DOHH2 (cell line): ENCODE results near the gene MAP2.

Source experiments
- H3F3A ChIP-seq: fragments of 200-600 bp; sonication (generic), shearing (Covaris generic); 2 replicates; pipeline ENCODE4 v1.6.0; 2016; ENCODE audit warnings: antibody characterized with exemption, mild to moderate bottlenecking; ENCODE audit not compliant: control insufficient read depth, insufficient read depth
- H3K27ac ChIP-seq: fragments of 200-600 bp; sonication (generic); 2 replicates; pipeline ENCODE4 v1.5.1; 2014; ENCODE audit warnings: low read depth, mild to moderate bottlenecking, low read length, moderate library complexity
- H3K27me3 ChIP-seq: fragments of 200-600 bp; sonication (generic); 2 replicates; pipeline ENCODE4 v1.6.1; 2014; ENCODE audit warnings: mild to moderate bottlenecking, low read length, mixed read lengths; ENCODE audit not compliant: control insufficient read depth
- H3K36me3 ChIP-seq: fragments of 200-600 bp; sonication (generic); 2 replicates; pipeline ENCODE4 v1.6.1; 2014; ENCODE audit warnings: mild to moderate bottlenecking, low read length, moderate library complexity, mixed read lengths; ENCODE audit not compliant: control insufficient read depth
- H3K4me1 ChIP-seq: fragments of 200-600 bp; sonication (generic); 2 replicates; pipeline ENCODE4 v1.6.1; 2014; ENCODE audit warnings: mild to moderate bottlenecking, low read length, mixed read lengths; ENCODE audit not compliant: control insufficient read depth
- H3K4me2 ChIP-seq: fragments of 200-600 bp; sonication (generic); 2 replicates; pipeline ENCODE4 v1.6.0; 2014; ENCODE audit warnings: mild to moderate bottlenecking, low read length, moderate library complexity
- H3K4me3 ChIP-seq: fragments of 200-600 bp; sonication (generic); 2 replicates; pipeline ENCODE4 v1.5.1; 2014; ENCODE audit warnings: mild to moderate bottlenecking, low read length, mixed read lengths
- H3K79me2 ChIP-seq: fragments of 200-600 bp; sonication (generic); 2 replicates; pipeline ENCODE4 v1.6.1; 2014; ENCODE audit warnings: mild to moderate bottlenecking, low read length, mixed read lengths; ENCODE audit not compliant: control insufficient read depth
- H3K9me2 ChIP-seq: fragments of 200-600 bp; sonication (generic); replicated peaks from 2 replicates; pipeline ENCODE4 v1.6.1; 2014; ENCODE audit warnings: mild to moderate bottlenecking, low read length, mixed read lengths; ENCODE audit not compliant: control insufficient read depth
- H3K9me3 ChIP-seq: fragments of 200-600 bp; sonication (generic); 2 replicates; pipeline ENCODE4 v1.6.1; 2014; ENCODE audit warnings: antibody characterized with exemption, low read length, mixed read lengths; ENCODE audit not compliant: control insufficient read depth, insufficient read depth
- H4K20me1 ChIP-seq: fragments of 200-600 bp; sonication (generic); 2 replicates; pipeline ENCODE4 v1.6.0; 2014; ENCODE audit warnings: low read depth, mild to moderate bottlenecking, antibody characterized with exemption, low read length, moderate library complexity; ENCODE audit not compliant: control insufficient read depth, insufficient read depth
- CTCF ChIP-seq: fragments of 200-600 bp; sonication (generic); IDR thresholded peaks from one replicate; pipeline ENCODE4 v1.5.1; 2014; ENCODE audit warnings: antibody characterized with exemption, mild to moderate bottlenecking, low read depth, low read length; ENCODE audit not compliant: poor library complexity, severe bottlenecking
- EZH2phosphoT487 ChIP-seq: fragments of 200-600 bp; sonication (generic); IDR thresholded peaks from 2 replicates; pipeline ENCODE4 v1.6.1; 2017; ENCODE audit warnings: borderline replicate concordance, mild to moderate bottlenecking, antibody characterized with exemption, low read length, moderate library complexity, mixed read lengths

Gene MAP2

DNA sequence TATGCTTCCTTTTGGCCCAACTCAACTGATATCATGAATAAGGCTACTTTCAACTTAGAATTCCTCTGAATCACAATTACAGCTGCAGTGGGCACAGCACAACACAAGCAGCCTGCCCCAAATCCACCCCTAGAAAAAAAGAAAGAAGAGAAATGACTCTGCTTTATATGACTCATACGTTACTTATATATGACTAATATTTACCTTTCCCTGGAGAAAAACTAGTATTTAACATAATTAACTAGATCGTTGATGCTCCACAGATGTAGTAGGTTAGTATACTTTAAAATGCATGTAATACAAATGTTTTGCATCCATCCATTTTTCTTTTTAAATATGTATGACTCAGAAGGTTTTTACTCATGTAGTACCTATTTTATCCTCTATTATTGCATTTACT lies 214.5 kb downstream of the MAP2 start:
- H3K79me2 ChIP-seq = no peaks in the 10 kb centered on the region
- H3K4me1 ChIP-seq = no peaks in the 10 kb centered on the region
- no peak overlapping the region for H3K4me2 ChIP-seq

DNA sequence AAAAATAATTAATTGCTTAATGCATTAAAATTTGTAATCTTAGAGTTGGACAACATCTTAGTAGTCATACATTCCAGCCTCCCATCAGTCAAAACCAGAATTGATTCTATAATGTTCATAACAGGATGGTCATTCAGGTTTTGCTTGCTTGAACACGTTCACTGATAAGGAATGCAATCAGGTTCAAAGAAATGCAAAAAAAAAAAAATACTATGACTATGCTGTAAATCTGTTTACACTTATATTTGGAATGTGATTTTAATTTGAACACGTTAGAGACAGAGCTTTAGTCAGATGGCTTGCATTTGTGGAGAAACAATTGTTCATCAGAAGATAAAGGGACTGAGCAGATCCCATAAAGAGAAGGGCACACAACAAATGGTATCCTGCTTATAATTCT lies 216.5 kb downstream of the MAP2 start:
- H3K27ac ChIP-seq = no peak overlapping the region
- H3K4me2 ChIP-seq = no peak overlapping the region
- H3K79me2 ChIP-seq = no peaks in the 10 kb centered on the region
- H3F3A ChIP-seq = no peaks in the 10 kb centered on the region
- H3K4me3 ChIP-seq = no peak overlapping the region
- no peaks in the 10 kb centered on the region for H3K36me3 ChIP-seq
- H4K20me1 ChIP-seq = no peaks in the 10 kb centered on the region
- H3K9me3 ChIP-seq = no peaks in the 10 kb centered on the region
- H3K9me2 ChIP-seq = no peaks in the 10 kb centered on the region
- TF ChIP-seq CTCF (no peak), EZH2phosphoT487 (no peak)
- H3K27me3 ChIP-seq = no peaks in the 10 kb centered on the region
- H3K4me1 ChIP-seq = no peaks in the 10 kb centered on the region

More for the DNA sequence above, 214.5 kb downstream of the MAP2 start:
- H4K20me1 ChIP-seq = no peaks in the 10 kb centered on the region
- no peaks in the 10 kb centered on the region for H3K9me2 ChIP-seq
- H3K36me3 ChIP-seq = no peaks in the 10 kb centered on the region
- H3F3A ChIP-seq = no peaks in the 10 kb centered on the region
- H3K4me3 ChIP-seq = no peak overlapping the region
- TF ChIP-seq CTCF = no peak
- TF ChIP-seq EZH2phosphoT487 = no peak
- H3K27ac ChIP-seq = no peak overlapping the region
- H3K9me3 ChIP-seq = no peaks in the 10 kb centered on the region
- no peaks in the 10 kb centered on the region for H3K27me3 ChIP-seq

- no peak for TF ChIP-seq CTCF
- no peak for TF ChIP-seq EZH2phosphoT487
- H3K36me3 ChIP-seq = no peaks in the 10 kb centered on the region
- H3K79me2 ChIP-seq = no peaks in the 10 kb centered on the region
- no peaks in the 10 kb centered on the region for H3K9me2 ChIP-seq
- H3K4me3 ChIP-seq = no peak overlapping the region
- H3F3A ChIP-seq = no peaks in the 10 kb centered on the region
- no peak overlapping the region for H3K4me2 ChIP-seq
- no peaks in the 10 kb centered on the region for H3K9me3 ChIP-seq
- H3K27me3 ChIP-seq = no peaks in the 10 kb centered on the region
- no peak overlapping the region for H3K27ac ChIP-seq
- no peaks in the 10 kb centered on the region for H4K20me1 ChIP-seq
- H3K4me1 ChIP-seq = no peaks in the 10 kb centered on the region
These were observed 218.4 kb downstream of the MAP2 start for GRCh38 chr2:209642146-209642820.
